ENCODE results near the gene ST3GAL5.

DNA sequence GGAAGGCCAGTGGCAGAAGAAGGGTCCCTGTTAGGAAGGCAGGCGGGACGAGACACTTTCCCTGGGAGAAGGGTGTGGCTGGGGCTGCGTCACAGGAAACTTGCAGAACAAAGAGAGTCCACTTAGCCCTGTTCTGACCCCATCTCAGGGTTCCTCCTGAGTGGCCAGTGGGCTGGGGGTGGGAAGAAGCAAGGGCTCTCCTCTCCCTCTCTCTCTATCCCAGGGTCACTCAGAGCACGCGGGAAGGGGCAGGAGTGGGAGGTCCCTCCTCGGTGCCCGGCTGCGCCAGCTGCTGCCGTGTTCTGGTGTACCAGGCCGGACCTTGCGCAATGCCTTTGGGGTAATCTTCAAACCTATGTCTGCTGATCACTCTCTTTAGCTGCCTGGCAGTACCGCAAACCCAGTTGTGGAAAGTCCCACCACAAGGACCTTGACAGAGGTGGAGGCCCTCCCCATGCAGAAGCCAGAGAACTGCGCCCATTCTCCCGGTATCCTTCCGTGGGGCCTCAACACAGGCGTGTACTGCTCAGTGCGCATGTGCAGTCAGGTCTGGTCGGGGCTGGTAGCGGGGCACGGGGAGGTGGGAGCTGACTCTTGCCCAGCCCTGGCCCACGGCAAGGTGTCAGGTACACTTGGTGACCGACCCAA lies 47.8 kb upstream of the ST3GAL5 start:
- TF ChIP-seq, protein P1, sequence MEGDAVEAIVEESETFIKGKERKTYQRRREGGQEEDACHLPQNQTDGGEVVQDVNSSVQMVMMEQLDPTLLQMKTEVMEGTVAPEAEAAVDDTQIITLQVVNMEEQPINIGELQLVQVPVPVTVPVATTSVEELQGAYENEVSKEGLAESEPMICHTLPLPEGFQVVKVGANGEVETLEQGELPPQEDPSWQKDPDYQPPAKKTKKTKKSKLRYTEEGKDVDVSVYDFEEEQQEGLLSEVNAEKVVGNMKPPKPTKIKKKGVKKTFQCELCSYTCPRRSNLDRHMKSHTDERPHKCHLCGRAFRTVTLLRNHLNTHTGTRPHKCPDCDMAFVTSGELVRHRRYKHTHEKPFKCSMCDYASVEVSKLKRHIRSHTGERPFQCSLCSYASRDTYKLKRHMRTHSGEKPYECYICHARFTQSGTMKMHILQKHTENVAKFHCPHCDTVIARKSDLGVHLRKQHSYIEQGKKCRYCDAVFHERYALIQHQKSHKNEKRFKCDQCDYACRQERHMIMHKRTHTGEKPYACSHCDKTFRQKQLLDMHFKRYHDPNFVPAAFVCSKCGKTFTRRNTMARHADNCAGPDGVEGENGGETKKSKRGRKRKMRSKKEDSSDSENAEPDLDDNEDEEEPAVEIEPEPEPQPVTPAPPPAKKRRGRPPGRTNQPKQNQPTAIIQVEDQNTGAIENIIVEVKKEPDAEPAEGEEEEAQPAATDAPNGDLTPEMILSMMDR (IDR thresholded peaks at IDR 0.05; ENCODE audit: control extremely low read depth in 1 of 3, insufficient read depth in 1 of 3, low read depth in 1 of 3, low read length in 3 of 3): no peak
- no peak for TF ChIP-seq JUND (IDR thresholded peaks at IDR 0.05; ENCODE audit: low read length)
- no peak for TF ChIP-seq ZNF274 (IDR thresholded peaks at IDR 0.05; ENCODE audit: borderline replicate concordance, extremely low read depth, low read length)
- no peak for TF ChIP-seq RAD21 (IDR thresholded peaks at IDR 0.05 in 1 of 2, conservative IDR thresholded peaks at IDR 0.05 in 1 of 2; ENCODE audit: low read depth in 2 of 2, low read length in 2 of 2)
- TF ChIP-seq, protein P2, sequence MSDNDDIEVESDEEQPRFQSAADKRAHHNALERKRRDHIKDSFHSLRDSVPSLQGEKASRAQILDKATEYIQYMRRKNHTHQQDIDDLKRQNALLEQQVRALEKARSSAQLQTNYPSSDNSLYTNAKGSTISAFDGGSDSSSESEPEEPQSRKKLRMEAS (IDR thresholded peaks at IDR 0.05): no peak
- TF ChIP-seq NANOG (IDR thresholded peaks at IDR 0.05; ENCODE audit: insufficient read depth, low read depth, low read length, poor library complexity, severe bottlenecking): no peak
- TF ChIP-seq, protein P3, sequence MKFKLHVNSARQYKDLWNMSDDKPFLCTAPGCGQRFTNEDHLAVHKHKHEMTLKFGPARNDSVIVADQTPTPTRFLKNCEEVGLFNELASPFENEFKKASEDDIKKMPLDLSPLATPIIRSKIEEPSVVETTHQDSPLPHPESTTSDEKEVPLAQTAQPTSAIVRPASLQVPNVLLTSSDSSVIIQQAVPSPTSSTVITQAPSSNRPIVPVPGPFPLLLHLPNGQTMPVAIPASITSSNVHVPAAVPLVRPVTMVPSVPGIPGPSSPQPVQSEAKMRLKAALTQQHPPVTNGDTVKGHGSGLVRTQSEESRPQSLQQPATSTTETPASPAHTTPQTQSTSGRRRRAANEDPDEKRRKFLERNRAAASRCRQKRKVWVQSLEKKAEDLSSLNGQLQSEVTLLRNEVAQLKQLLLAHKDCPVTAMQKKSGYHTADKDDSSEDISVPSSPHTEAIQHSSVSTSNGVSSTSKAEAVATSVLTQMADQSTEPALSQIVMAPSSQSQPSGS (IDR thresholded peaks at IDR 0.05; ENCODE audit: low read length): no peak

All from H1 (cell line).